NCI-H345 (cell line): ENCODE results near the gene FGF9.

Experiments used
- DNase-seq: peaks from one replicate; lab custom pipeline; 2025; lab: John Stamatoyannopoulos, UW

The FGF9 gene

GRCh38 chr13:21670883-21671619 is at the start of gene FGF9:
Gene FGF9 (plus strand): TSS chr13:21671073. CDS start chr13:21671913, 840 bp downstream.
- DNase-seq: peak; percentile 91

GRCh38 chr13:21625366-21625765 is 45.5 kb upstream of the FGF9 start:
- DNase-seq: peak; percentile 53

GRCh38 chr13:21632196-21632595 is 38.7 kb upstream of the FGF9 start:
- DNase-seq: no peak

- no peak for DNase-seq
These were observed 34.2 kb upstream of the FGF9 start for GRCh38 chr13:21636656-21637055.

- peak; percentile 91 for DNase-seq
These were observed 33.6 kb upstream of the FGF9 start for GRCh38 chr13:21637296-21637695.

- peak; percentile 43 for DNase-seq
These were observed 32.3 kb upstream of the FGF9 start for GRCh38 chr13:21638319-21639282.

GRCh38 chr13:21639561-21639960 is 31.3 kb upstream of the FGF9 start:
- peak; percentile 9 for DNase-seq

- DNase-seq: no peak
These were observed 29.2 kb upstream of the FGF9 start for GRCh38 chr13:21641629-21642028.

- DNase-seq: no peak
These were observed 13.3 kb upstream of the FGF9 start for GRCh38 chr13:21657538-21657937.

GRCh38 chr13:21659087-21659486 is 11.8 kb upstream of the FGF9 start:
- DNase-seq: no peak

GRCh38 chr13:21661097-21661909 is 9.6 kb upstream of the FGF9 start:
- DNase-seq: no peak

GRCh38 chr13:21663197-21663596 is 7.7 kb upstream of the FGF9 start:
- DNase-seq: peak; percentile 90

GRCh38 chr13:21668732-21669275 is 2.1 kb upstream of the FGF9 start:
- DNase-seq: peak; percentile 35

GRCh38 chr13:21670006-21670882 is 629 bp upstream of the FGF9 start:
- DNase-seq: peak; percentile 58

- DNase-seq: peak; percentile 30
These were observed 880 bp downstream of the FGF9 start for GRCh38 chr13:21671620-21672286.

- no peak for DNase-seq
These were observed 1.4 kb downstream of the FGF9 start for GRCh38 chr13:21672287-21672680.

- DNase-seq: peak; percentile 36
These were observed 2.1 kb downstream of the FGF9 start for GRCh38 chr13:21672796-21673538.

- DNase-seq: no peak
These were observed 2.6 kb downstream of the FGF9 start for GRCh38 chr13:21673539-21673788.

- peak; percentile 55 for DNase-seq
These were observed 3.1 kb downstream of the FGF9 start for GRCh38 chr13:21673789-21674489.
